Measurements from ENCODE around the gene FAM120B. TPM values are rescaled to one million over a fixed set of nuclear protein-coding genes. Genes with fewer than 3 reads are reported as not detected.

FAM120B gene
- total and polyA plus RNA-seq, 2 of the 4 experiments (the other 2 are of a cell fraction): 15.3 to 28.0 TPM

DNA sequence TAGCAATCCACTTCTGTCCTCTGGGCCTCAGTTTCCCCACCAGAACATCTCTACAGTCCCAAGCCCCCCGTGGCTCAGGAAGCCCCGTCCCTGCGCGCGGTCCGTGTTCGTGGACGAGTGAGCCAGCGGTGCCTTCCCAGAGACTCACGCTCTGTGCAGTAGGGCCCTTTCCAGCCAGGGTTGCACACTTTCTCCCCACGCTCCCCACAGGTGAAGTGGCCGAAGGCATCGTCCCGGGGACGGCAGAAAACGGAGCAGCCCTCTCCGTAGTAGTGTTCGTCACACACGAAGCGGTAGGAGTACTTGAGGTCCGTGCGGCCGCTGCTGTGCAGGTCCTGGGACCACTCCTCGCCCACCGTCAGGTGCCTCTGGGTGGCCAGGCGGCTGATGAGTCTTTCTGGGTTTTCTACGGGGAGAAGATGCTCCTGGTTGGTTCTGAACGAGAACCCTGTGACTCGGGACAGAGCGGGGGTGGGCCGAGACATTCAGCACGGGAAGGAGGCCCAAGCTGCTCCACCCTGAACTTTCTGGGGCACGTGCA lies 18.4 kb upstream of the FAM120B start:
- peaks cover 64% of the 10 kb centered on the region for H3K27me3 ChIP-seq (ENCODE audit: control insufficient read depth, insufficient read depth, low read length)
- H4K8ac ChIP-seq (ENCODE audit: low read depth in 2 of 2, low read length in 2 of 2): no peak overlapping the region
- no peak overlapping the region for H2BK15ac ChIP-seq (ENCODE audit: low read depth, low read length)
- H3K9ac ChIP-seq (ENCODE audit: low read depth, low read length): no peak overlapping the region
- H2AK9ac ChIP-seq (replicated peaks; ENCODE audit: low read depth, low read length, poor library complexity): no peak overlapping the region
- no peak overlapping the region for H2BK20ac ChIP-seq (ENCODE audit: low read depth, low read length)
- H3K18ac ChIP-seq (ENCODE audit: low read depth, low read length): no peak overlapping the region
- no peaks in the 10 kb centered on the region for H3K9me3 ChIP-seq (ENCODE audit: control insufficient read depth, insufficient read depth, low read length)
- H4K5ac ChIP-seq (ENCODE audit: low read depth, low read length): no peak overlapping the region
- H2BK120ac ChIP-seq (ENCODE audit: low read depth, low read length): no peak overlapping the region
- no peak overlapping the region for H2BK5ac ChIP-seq (ENCODE audit: low read depth, low read length, poor library complexity, severe bottlenecking)
- no peaks in the 10 kb centered on the region for H4K20me1 ChIP-seq (ENCODE audit: insufficient read depth, low read length)
- dilution Hi-C loops (cut with HindIII; ENCODE audit: low sequenced_read_pairs, unreplicated experiment): no loop called here
- no peaks in the 10 kb centered on the region for H3K79me1 ChIP-seq (ENCODE audit: low read depth in 1 of 2, low read length in 2 of 2)
- no peak overlapping the region for H2AFZ ChIP-seq (replicated peaks; ENCODE audit: low read length, poor library complexity)
- DNase-seq (no peak), ATAC-seq (ENCODE audit: low read depth) (no peak)
- in situ Hi-C loops (cut with MboI; ENCODE audit: low sequenced_read_pairs): no loop called here
- 82% methylated on average over 11 of the region's 33 CpGs; no CpG with 5 or more reads in 1 of the 2 experiments for WGBS, 2 experiments (ENCODE audit: extremely low coverage in 2 of 2, insufficient read length in 1 of 2)
- H3K4me2 ChIP-seq (ENCODE audit: low read depth, low read length): no peak overlapping the region
- no peak overlapping the region for H3K14ac ChIP-seq (replicated peaks; ENCODE audit: low read depth, low read length)
- H3K56ac ChIP-seq (ENCODE audit: extremely low read depth, insufficient read depth, low read length): no peak overlapping the region
- no peaks in the 10 kb centered on the region; the same call in 1 of the 2 replicates for H3K9me1 ChIP-seq (ENCODE audit: insufficient read depth, low read length)
- no peak overlapping the region for H3K4ac ChIP-seq (ENCODE audit: low read depth, low read length)
- intact Hi-C loops (cut with micrococcal nuclease): no loop called here
- no peaks in the 10 kb centered on the region for H3K36me3 ChIP-seq (ENCODE audit: control insufficient read depth, insufficient read depth, low read length)
- H3K4me3 ChIP-seq (ENCODE audit: insufficient read depth, low read depth, low read length): no peak overlapping the region
- H4K91ac ChIP-seq (ENCODE audit: insufficient read depth, low read depth, low read length): no peak overlapping the region
- no peaks in the 10 kb centered on the region; the same call in 1 of the 2 replicates for H3K4me1 ChIP-seq (ENCODE audit: control insufficient read depth, insufficient read depth, low read length)
- H2AK5ac ChIP-seq (ENCODE audit: low read depth, low read length): no peak overlapping the region
- ChIA-PET POLR2A (ENCODE audit: unreplicated experiment) (no interaction called here), CTCF (no interaction called here)
- H3K27ac ChIP-seq (ENCODE audit: insufficient read depth, low read length): no peak overlapping the region
- BruUV-seq (replicated peaks): no TSS peak
- H3K23ac ChIP-seq (ENCODE audit: low read depth, low read length): no peak overlapping the region
- TF ChIP-seq SMC3 (IDR thresholded peaks at IDR 0.05; ENCODE audit: low read depth, low read length) (no peak), BHLHE40 (IDR thresholded peaks at IDR 0.05; ENCODE audit: low read depth, low read length) (no peak), NFE2L2 (IDR thresholded peaks at IDR 0.05; ENCODE audit: low read depth, low read length) (no peak), MXI1 (IDR thresholded peaks at IDR 0.05; ENCODE audit: borderline replicate concordance, low read depth, low read length) (no peak), POLR2A (IDR thresholded peaks at IDR 0.05; ENCODE audit: low read depth, low read length) (no peak), RCOR1 (IDR thresholded peaks at IDR 0.05; ENCODE audit: insufficient replicate concordance, low read length) (no peak), MAZ (IDR thresholded peaks at IDR 0.05; ENCODE audit: borderline replicate concordance, low read depth, low read length) (no peak), MAFK (IDR thresholded peaks at IDR 0.05; ENCODE audit: low read depth, low read length) (no peak), CEBPB (IDR thresholded peaks at IDR 0.05; ENCODE audit: low read depth, low read length) (no peak), RAD21 (IDR thresholded peaks at IDR 0.05; ENCODE audit: low read length) (no peak), RFX5 (IDR thresholded peaks at IDR 0.05; ENCODE audit: low read depth, low read length) (no peak), FOS (IDR thresholded peaks at IDR 0.05; ENCODE audit: low read depth, low read length) (no peak), CHD1 (IDR thresholded peaks at IDR 0.05; ENCODE audit: low read depth, low read length) (no peak)
- TF ChIP-seq, protein P1, sequence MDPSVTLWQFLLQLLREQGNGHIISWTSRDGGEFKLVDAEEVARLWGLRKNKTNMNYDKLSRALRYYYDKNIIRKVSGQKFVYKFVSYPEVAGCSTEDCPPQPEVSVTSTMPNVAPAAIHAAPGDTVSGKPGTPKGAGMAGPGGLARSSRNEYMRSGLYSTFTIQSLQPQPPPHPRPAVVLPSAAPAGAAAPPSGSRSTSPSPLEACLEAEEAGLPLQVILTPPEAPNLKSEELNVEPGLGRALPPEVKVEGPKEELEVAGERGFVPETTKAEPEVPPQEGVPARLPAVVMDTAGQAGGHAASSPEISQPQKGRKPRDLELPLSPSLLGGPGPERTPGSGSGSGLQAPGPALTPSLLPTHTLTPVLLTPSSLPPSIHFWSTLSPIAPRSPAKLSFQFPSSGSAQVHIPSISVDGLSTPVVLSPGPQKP (IDR thresholded peaks at IDR 0.05; ENCODE audit: borderline replicate concordance, low read depth, low read length): no peak
- TF ChIP-seq, protein P2, sequence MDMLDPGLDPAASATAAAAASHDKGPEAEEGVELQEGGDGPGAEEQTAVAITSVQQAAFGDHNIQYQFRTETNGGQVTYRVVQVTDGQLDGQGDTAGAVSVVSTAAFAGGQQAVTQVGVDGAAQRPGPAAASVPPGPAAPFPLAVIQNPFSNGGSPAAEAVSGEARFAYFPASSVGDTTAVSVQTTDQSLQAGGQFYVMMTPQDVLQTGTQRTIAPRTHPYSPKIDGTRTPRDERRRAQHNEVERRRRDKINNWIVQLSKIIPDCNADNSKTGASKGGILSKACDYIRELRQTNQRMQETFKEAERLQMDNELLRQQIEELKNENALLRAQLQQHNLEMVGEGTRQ (IDR thresholded peaks at IDR 0.05; ENCODE audit: low read depth, low read length): no peak
- TF ChIP-seq, protein P3, sequence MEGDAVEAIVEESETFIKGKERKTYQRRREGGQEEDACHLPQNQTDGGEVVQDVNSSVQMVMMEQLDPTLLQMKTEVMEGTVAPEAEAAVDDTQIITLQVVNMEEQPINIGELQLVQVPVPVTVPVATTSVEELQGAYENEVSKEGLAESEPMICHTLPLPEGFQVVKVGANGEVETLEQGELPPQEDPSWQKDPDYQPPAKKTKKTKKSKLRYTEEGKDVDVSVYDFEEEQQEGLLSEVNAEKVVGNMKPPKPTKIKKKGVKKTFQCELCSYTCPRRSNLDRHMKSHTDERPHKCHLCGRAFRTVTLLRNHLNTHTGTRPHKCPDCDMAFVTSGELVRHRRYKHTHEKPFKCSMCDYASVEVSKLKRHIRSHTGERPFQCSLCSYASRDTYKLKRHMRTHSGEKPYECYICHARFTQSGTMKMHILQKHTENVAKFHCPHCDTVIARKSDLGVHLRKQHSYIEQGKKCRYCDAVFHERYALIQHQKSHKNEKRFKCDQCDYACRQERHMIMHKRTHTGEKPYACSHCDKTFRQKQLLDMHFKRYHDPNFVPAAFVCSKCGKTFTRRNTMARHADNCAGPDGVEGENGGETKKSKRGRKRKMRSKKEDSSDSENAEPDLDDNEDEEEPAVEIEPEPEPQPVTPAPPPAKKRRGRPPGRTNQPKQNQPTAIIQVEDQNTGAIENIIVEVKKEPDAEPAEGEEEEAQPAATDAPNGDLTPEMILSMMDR (conservative IDR thresholded peaks at IDR 0.05; ENCODE audit: low read depth, low read length): no peak
